PC-3 (cell line): ENCODE results near the gene NME4.
"Not testable (repeated sequence)": the region's sequence is repeated elsewhere in the genome, so short reads cannot be mapped to it uniquely, and the experiment has no call there.

Experiments used
- CTCF ChIP-seq: fragments of 300-600 bp; sonication (generic); conservative IDR thresholded peaks from 2 replicates; pipeline ENCODE4 v1.5.1; 2017; ENCODE audit warnings: antibody characterized with exemption, low read depth, mild to moderate bottlenecking, low read length
- EZH2 ChIP-seq: fragments of 300-600 bp; sonication (generic); IDR thresholded peaks from one replicate; pipeline ENCODE4 v1.6.1; 2017; ENCODE audit warnings: antibody characterized with exemption, mild to moderate bottlenecking, low read length; ENCODE audit not compliant: unreplicated experiment

GRCh38 chr16:348495-348894, 48.5 kb upstream of the NME4 start:
- not testable (repeated sequence) for TF ChIP-seq CTCF, EZH2
